HepG2 (cell line): ENCODE results near the gene PLD1. TPM values are rescaled to one million over a fixed set of nuclear protein-coding genes. Genes with fewer than 3 reads are reported as not detected.
A peak's percentile ranks its signal among the peaks of the same experiment; 100 is the strongest.

ENCODE experiments used
- ATAC-seq: fragments of 200-7000 bp; cut with Tn5 transposase; 3 replicates; pipeline ENCODE4 v1.9.1; 2020; ENCODE audit warnings: mild to moderate bottlenecking, moderate library complexity
- BruUV-seq: library from RNA; stranded (reverse); fragments of 400-500 nt; replicated peaks from 2 replicates; lab custom pipeline; 2021; lab: Mats Ljungman, UMichigan
- CTCF ChIA-PET: fragments of 300-600 bp; formaldehyde crosslinking; extraction: SDS; loops from one replicate; lab custom pipeline; 2021; ENCODE audit warnings: low total read pairs, inconsistent platforms, low intra/inter-chr PET ratio; lab: Yijun Ruan, JAX
- POLR2A ChIA-PET: fragments of 350-600 bp; sonication (Branson Sonifier 250); formaldehyde crosslinking; loops from one replicate; lab custom pipeline; 2020; ENCODE audit warnings: antibody characterized with exemption, inconsistent platforms; lab: Yijun Ruan, JAX
- DNase-seq: peaks from one replicate; pipeline ENCODE4 v3.0.0-alpha.2; 2015; ENCODE audit warnings: low spot score
- FAIRE-seq: peaks from 3 replicates; lab custom pipeline; 2011; peaks lifted over from hg19 to GRCh38; lab: Jason Lieb, UNC
- H2AFZ ChIP-seq: one replicate; pipeline ENCODE4 v1.6.1; 2011; ENCODE audit warnings: low read length, inconsistent platforms
- H3K27ac ChIP-seq: fragments of 300-600 bp; 3 replicates; pipeline ENCODE4 v1.8.0; 2011; ENCODE audit warnings: mixed run types, mild to moderate bottlenecking, mixed read lengths, low read length, inconsistent platforms; ENCODE audit not compliant: insufficient read depth; ENCODE audit errors: extremely low read length
- H3K27me3 ChIP-seq, 2 experiments: fragments of 200-600 bp in 1 of 2; 2 replicates in 1 of 2; 3 replicates in 1 of 2; pipeline versions ENCODE4 v1.6.0 to v1.8.0; 2011; ENCODE audit warnings: low read length in 2 of 2, mild to moderate bottlenecking in 2 of 2, moderate library complexity in 2 of 2, inconsistent platforms in 1 of 2; ENCODE audit not compliant: insufficient read depth in 2 of 2, control insufficient read depth in 1 of 2
- H3K36me3 ChIP-seq, 2 experiments: fragments of 200-600 bp in 1 of 2; replicated peaks in 1 of 2; 2 replicates in 1 of 2; 3 replicates in 1 of 2; pipeline versions ENCODE4 v1.5.1 to v1.8.0; 2011; ENCODE audit warnings: low read length in 2 of 2, inconsistent platforms in 1 of 2; ENCODE audit not compliant: insufficient read depth in 2 of 2, control insufficient read depth in 1 of 2
- H3K4me1 ChIP-seq: 2 replicates; pipeline ENCODE4 v1.5.1; 2012; ENCODE audit warnings: low read length, inconsistent platforms; ENCODE audit not compliant: insufficient read depth
- H3K4me2 ChIP-seq: 2 replicates; pipeline ENCODE4 v1.6.0; 2011; ENCODE audit warnings: low read depth, low read length, inconsistent platforms
- H3K4me3 ChIP-seq, 3 experiments: fragments of 200-600 bp in 1 of 3; sonication (generic), shearing (Covaris generic) in 1 of 3; replicated peaks in 1 of 3; 2 replicates each; pipeline ENCODE4 v1.5.1; 2011 to 2016; ENCODE audit warnings: low read length in 3 of 3, inconsistent platforms in 2 of 3, low read depth in 2 of 3, mild to moderate bottlenecking in 2 of 3, control low read depth in 1 of 3, mixed read lengths in 1 of 3; ENCODE audit not compliant: insufficient read depth in 1 of 3
- H3K79me2 ChIP-seq: one replicate; pipeline ENCODE4 v1.6.1; 2011; ENCODE audit warnings: low read length, inconsistent platforms; ENCODE audit not compliant: insufficient read depth
- H3K9ac ChIP-seq: 2 replicates; pipeline ENCODE4 v1.6.0; 2011; ENCODE audit warnings: mild to moderate bottlenecking, low read depth, low read length, inconsistent platforms; ENCODE audit not compliant: insufficient read depth
- H3K9me3 ChIP-seq: 2 replicates; pipeline ENCODE4 v1.5.1; 2012; ENCODE audit warnings: mild to moderate bottlenecking, low read length
- H4K20me1 ChIP-seq: 2 replicates; pipeline ENCODE4 v1.6.0; 2011; ENCODE audit warnings: inconsistent platforms, mild to moderate bottlenecking, low read length, moderate library complexity; ENCODE audit not compliant: insufficient read depth
- ZUFSP ChIP-seq: sonication (generic); formaldehyde crosslinking; IDR thresholded peaks from 2 replicates; pipeline ENCODE4 v1.9.0; 2021; ENCODE audit warnings: missing genetic modification reagents, mild to moderate bottlenecking, borderline replicate concordance
- WGBS: methylation state at CpG from one replicate; pipeline ENCODE4 v1.1.6; 2017; ENCODE audit warnings: low lambda C conversion rate; 5-methylcytosine and 5-hydroxymethylcytosine counted together
- in situ Hi-C: cut with HindIII; loops from 2 replicates; pipeline ENCODE4 v1.10.0; 2017; ENCODE audit warnings: low pct_unique_long_range_greater_than_20kb; ENCODE audit not compliant: extremely low pct_ligation_motif_present
- intact Hi-C: fragments of 100-400 bp; cut with micrococcal nuclease; formaldehyde crosslinking; loops from one replicate; pipeline ENCODE4 v1.10.0; 2022; ENCODE audit not compliant: unreplicated experiment
- polyA plus RNA-seq, 8 experiments: library from polyadenylated mRNA; depleted of rRNA in 3 of 8; stranded (reverse) in 7 of 8; unstranded in 1 of 8; fragments of >200 nt; fragmentation: Illumina TruSeq in 4 of 8; extraction: Trizol in 4 of 8; gene quantifications; 2 replicates each; pipeline versions ENCODE4 v1.2.1 to v1.2.3, GENCODE V29; 2011 to 2016; ENCODE audit warnings: low read depth in 4 of 8, missing spikeins in 1 of 8, mixed read lengths in 1 of 8; ENCODE audit not compliant: insufficient read depth in 1 of 8
- total RNA-seq, 5 experiments: library from RNA; depleted of rRNA; stranded (reverse); fragments of >200 nt; fragmentation: Illumina TruSeq; extraction: Trizol; gene quantifications; 2 replicates each; pipeline ENCODE4 v1.2.3, GENCODE V29; 2016; ENCODE audit warnings: low read depth in 1 of 5
- TF ChIP-seq, protein P1 (sequence below): sonication (generic); formaldehyde crosslinking; IDR thresholded peaks from 2 replicates; pipeline ENCODE4 v1.5.1; 2020; ENCODE audit warnings: mild to moderate bottlenecking, missing genetic modification reagents

PLD1 gene
- total and polyA plus RNA-seq, 2 of the 13 experiments (the other 11 are each of a cell fraction or from before 2014, with no cell fraction given), result 27.1 to 59.4 TPM

DNA sequence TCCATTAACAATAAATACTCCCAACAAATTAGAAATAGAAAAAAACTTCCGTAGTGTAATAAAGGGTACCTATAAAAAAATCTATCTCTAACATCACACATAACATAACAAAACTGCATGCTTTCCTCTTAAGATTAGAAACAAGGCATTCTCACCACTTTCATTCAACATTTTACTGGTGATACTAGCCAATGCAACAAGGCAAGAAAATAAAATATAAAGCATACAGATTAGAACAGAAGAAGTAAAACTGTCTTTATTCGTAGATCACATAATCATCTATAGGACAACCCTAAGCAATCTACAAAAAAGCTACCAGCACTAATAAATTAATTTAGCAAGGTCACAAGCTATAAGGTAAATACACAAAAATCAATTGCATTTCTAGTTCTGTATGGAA lies 107.1 kb downstream of the PLD1 start:
- CTCF ChIA-PET, result interaction anchor here (1.4 kb wide), 1 partner anchor 69 kb away, joined by 3 read pairs; no protein-coding TSS in a partner anchor
- Histone ChIP-seq H3K9ac (no peak overlapping the region), H3K4me1 (no peaks in the 10 kb centered on the region), H3K36me3 (peaks cover 8 to 41% of the 10 kb centered on the region in 2 experiments), H2AFZ (no peak overlapping the region), H4K20me1 (no peaks in the 10 kb centered on the region), H3K27ac (no peak overlapping the region), H3K4me3 (no peak overlapping the region), H3K4me2 (no peak overlapping the region), H3K9me3 (peaks cover 19% of the 10 kb centered on the region), H3K27me3 (no peaks in the 10 kb centered on the region), H3K79me2 (no peaks in the 10 kb centered on the region)
- ATAC-seq (no peak), FAIRE-seq (no peak), DNase-seq (no peak)
- 99% methylated on average over 2 of the region's 2 CpGs for WGBS
- BruUV-seq, result no TSS peak
- POLR2A ChIA-PET, result no interaction called here
- intact Hi-C loops, result loop anchor here (10.0 kb wide), 1 partner anchor 72 kb away; no protein-coding TSS in a partner anchor
- in situ Hi-C loops, result no loop called here
- TF ChIP-seq ZUFSP (CRISPR knock-in tag), result no peak
- TF ChIP-seq, protein P1, sequence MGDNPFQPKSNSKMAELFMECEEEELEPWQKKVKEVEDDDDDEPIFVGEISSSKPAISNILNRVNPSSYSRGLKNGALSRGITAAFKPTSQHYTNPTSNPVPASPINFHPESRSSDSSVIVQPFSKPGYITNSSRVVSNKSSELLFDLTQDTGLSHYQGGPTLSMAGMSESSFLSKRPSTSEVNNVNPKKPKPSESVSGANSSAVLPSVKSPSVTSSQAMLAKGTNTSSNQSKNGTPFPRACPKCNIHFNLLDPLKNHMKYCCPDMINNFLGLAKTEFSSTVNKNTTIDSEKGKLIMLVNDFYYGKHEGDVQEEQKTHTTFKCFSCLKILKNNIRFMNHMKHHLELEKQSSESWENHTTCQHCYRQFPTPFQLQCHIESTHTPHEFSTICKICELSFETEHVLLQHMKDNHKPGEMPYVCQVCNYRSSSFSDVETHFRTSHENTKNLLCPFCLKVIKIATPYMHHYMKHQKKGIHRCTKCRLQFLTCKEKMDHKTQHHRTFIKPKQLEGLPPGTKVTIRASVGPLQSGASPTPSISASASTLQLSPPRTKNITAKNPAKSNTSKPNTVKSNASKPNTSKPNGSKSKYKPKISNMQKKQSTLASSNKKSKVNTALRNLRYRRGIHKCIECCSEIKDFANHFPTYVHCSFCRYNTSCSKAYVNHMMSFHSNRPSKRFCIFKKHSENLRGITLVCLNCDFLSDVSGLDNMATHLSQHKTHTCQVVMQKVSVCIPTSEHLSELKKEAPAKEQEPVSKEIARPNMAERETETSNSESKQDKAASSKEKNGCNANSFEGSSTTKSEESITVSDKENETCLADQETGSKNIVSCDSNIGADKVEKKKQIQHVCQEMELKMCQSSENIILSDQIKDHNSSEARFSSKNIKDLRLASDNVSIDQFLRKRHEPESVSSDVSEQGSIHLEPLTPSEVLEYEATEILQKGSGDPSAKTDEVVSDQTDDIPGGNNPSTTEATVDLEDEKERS (CRISPR knock-in tag), result peak; percentile 85; the same call in 1 of the 2 replicates
